Kidney (tissue), 14 donors: Measurements from ENCODE around the gene PSMD2. TPM values are rescaled to one million over a fixed set of nuclear protein-coding genes. Genes with fewer than 3 reads are reported as not detected.

Experiments
- DNase-seq, 5 donors: peaks; one replicate each; pipeline ENCODE4 v3.0.0-alpha.2; 2013 to 2020
- FAIRE-seq: peaks from 2 replicates; lab custom pipeline; 2012; peaks lifted over from hg19 to GRCh38; lab: Jason Lieb, UNC
- H3K27ac ChIP-seq, 2 donors: one replicate each; pipeline ENCODE4 v1.7.0; 2013; ENCODE audit warnings: low read depth in 2 of 2, low read length in 2 of 2, inconsistent platforms in 1 of 2
- H3K27me3 ChIP-seq: one replicate; pipeline ENCODE4 v1.7.1; 2013; ENCODE audit warnings: low read length, inconsistent platforms; ENCODE audit not compliant: control insufficient read depth, insufficient read depth
- H3K36me3 ChIP-seq, 3 donors: one replicate each; pipeline versions ENCODE4 v1.7.0 to v1.7.1; 2013; ENCODE audit warnings: low read length in 3 of 3, control low read depth in 1 of 3, inconsistent platforms in 1 of 3; ENCODE audit not compliant: insufficient read depth in 3 of 3, control insufficient read depth in 2 of 3
- H3K4me1 ChIP-seq, 3 donors: one replicate each; pipeline versions ENCODE4 v1.7.0 to v1.7.1; 2013; ENCODE audit warnings: low read length in 3 of 3, inconsistent platforms in 1 of 3, low read depth in 1 of 3; ENCODE audit not compliant: control insufficient read depth in 2 of 3, insufficient read depth in 2 of 3
- H3K4me3 ChIP-seq, 3 donors: one replicate each; pipeline versions ENCODE4 v1.7.0 to v1.8.1; 2013; ENCODE audit warnings: low read length in 3 of 3, control low read depth in 1 of 3, inconsistent platforms in 1 of 3
- H3K9ac ChIP-seq, 3 donors: one replicate each; pipeline versions ENCODE4 v1.7.0 to v1.7.1; 2013; ENCODE audit warnings: low read length in 3 of 3, control low read depth in 1 of 3, inconsistent platforms in 1 of 3
- H3K9me3 ChIP-seq, 3 donors: one replicate each; pipeline versions ENCODE4 v1.7.0 to v1.7.1; 2013; ENCODE audit warnings: low read length in 3 of 3, control low read depth in 1 of 3, inconsistent platforms in 1 of 3; ENCODE audit not compliant: control insufficient read depth in 2 of 3, insufficient read depth in 1 of 3
- CTCF ChIP-seq: IDR thresholded peaks from 3 replicates; pipeline ENCODE4 v1.5.1; 2012; ENCODE audit warnings: mild to moderate bottlenecking, moderate library complexity, borderline replicate concordance; ENCODE audit not compliant: insufficient read depth; ENCODE audit errors: extremely low read depth
- intact Hi-C: fragments of 100-400 bp; cut with DNase I; formaldehyde crosslinking; loops from one replicate; pipeline ENCODE4 v1.11.1; 2022
- polyA plus RNA-seq: library from polyadenylated mRNA; stranded (reverse); fragments of 350-450 nt; fragmentation: Illumina TruSeq; extraction: RNeasy Lipid Tissue Mini Kit (QIAGEN cat#74804); gene quantifications from one replicate; pipeline ENCODE4 v1.2.3, GENCODE V29; 2014; ENCODE audit warnings: low read depth, low replicate concordance; ENCODE audit not compliant: insufficient read depth
- total RNA-seq: library from RNA; stranded (reverse); fragmentation: NEBNext Ultra II Directional; extraction: Animal tissue kit (Norgen Biotek cat#: 25700); gene quantifications from one replicate; pipeline ENCODE4 v1.2.1, GENCODE V29; 2021
- donor health status: control.
- donor health status: control.
- donor health status: control.
- donor health status: control.
- donor health status: control.
- donor health status: DM: yes; HTN: yes; CAD: no.
- donor health status: Normal renal cell carcinoma (clear cell type).

PSMD2 gene
- total and polyA plus RNA-seq, 2 donors from 2014 or later: 104 to 149 TPM

- TF ChIP-seq CTCF: peak; percentile 85
- intact Hi-C loops: no loop called here
- H3K27me3 ChIP-seq: no peaks in the 10 kb centered on the region
- DNase-seq (peak; percentile 85 to 90 (median 89)), FAIRE-seq (no peak)
- H3K27ac ChIP-seq: no peak overlapping the region
- H3K9me3 ChIP-seq: no peaks in the 10 kb centered on the region
- H3K4me1 ChIP-seq: peaks cover 0 to 9% (median 6%) of the 10 kb centered on the region in 3 donors
- H3K9ac ChIP-seq: peak overlapping the region in 2 of 3 donors; percentile 86 to 87
- H3K4me3 ChIP-seq: peak overlapping the region; percentile 74 to 100 (median 94)
- H3K36me3 ChIP-seq: peaks cover 0 to 2% (median under 1%) of the 10 kb centered on the region in 3 donors
Observed at GRCh38 chr3:184250167-184250828, 48.7 kb upstream of the PSMD2 start.

- no peaks in the 10 kb centered on the region for H3K9me3 ChIP-seq
- intact Hi-C loops: no loop called here
- peaks cover 0 to 4% (median 0%) of the 10 kb centered on the region in 3 donors for H3K4me1 ChIP-seq
- FAIRE-seq: no peak
- no peak overlapping the region for H3K4me3 ChIP-seq
- H3K27me3 ChIP-seq: peaks cover 2% of the 10 kb centered on the region
- H3K36me3 ChIP-seq: no peaks in the 10 kb centered on the region
- no peak for DNase-seq
- H3K9ac ChIP-seq: no peak overlapping the region
- H3K27ac ChIP-seq: no peak overlapping the region
- TF ChIP-seq CTCF: no peak
Observed at GRCh38 chr3:184255291-184256039, 43.6 kb upstream of the PSMD2 start.

GRCh38 chr3:184257083-184257915 is 41.7 kb upstream of the PSMD2 start:
- H3K27ac ChIP-seq: no peak overlapping the region
- H3K9me3 ChIP-seq: no peaks in the 10 kb centered on the region
- DNase-seq (no peak), FAIRE-seq (no peak)
- no peak overlapping the region for H3K9ac ChIP-seq
- intact Hi-C loops: no loop called here
- no peaks in the 10 kb centered on the region for H3K36me3 ChIP-seq
- TF ChIP-seq CTCF: no peak
- H3K27me3 ChIP-seq: peaks cover 7% of the 10 kb centered on the region
- peaks cover 0 to 13% (median 4%) of the 10 kb centered on the region in 3 donors for H3K4me1 ChIP-seq
- H3K4me3 ChIP-seq: no peak overlapping the region
